ENCODE data around the gene MSI2.

The MSI2 gene

DNA sequence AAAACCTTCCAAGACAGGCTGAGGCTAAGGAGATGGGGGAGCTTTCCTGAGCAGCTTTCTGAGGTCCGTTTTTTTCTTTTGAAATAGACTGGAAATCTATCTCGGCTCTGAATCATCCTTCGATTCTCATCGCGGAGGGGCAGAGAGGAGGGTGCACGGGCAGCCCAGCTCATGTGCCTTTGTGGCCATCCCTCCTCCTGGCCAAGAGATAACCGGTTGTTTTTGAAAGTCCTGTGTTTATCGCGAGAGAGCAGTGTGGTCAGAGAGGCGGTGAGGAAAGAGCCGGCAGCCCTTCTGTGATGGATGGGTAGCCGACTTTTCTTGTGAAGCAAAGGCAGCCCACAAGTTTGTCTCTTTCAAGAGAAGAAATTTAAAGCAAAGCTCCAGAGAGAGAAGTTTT, 297.2 kb downstream of the MSI2 start:
- H4K20me1 ChIP-seq (ENCODE audit: control insufficient read depth, insufficient read depth, low read depth, low read length) = no peaks in the 10 kb centered on the region
- no peaks in the 10 kb centered on the region for H3K9me2 ChIP-seq (replicated peaks; ENCODE audit: control insufficient read depth, low read length)
- H3K27me3 ChIP-seq (ENCODE audit: control insufficient read depth, low read length) = no peaks in the 10 kb centered on the region
- no peaks in the 10 kb centered on the region for H3K9me3 ChIP-seq (ENCODE audit: control insufficient read depth, insufficient read depth, low read length)
- H3K4me3 ChIP-seq (ENCODE audit: low read length) = peak overlapping the region; percentile 88
- H3K4me2 ChIP-seq (ENCODE audit: low read length) = peak overlapping the region; percentile 93
- peaks cover 98% of the 10 kb centered on the region for H3K4me1 ChIP-seq (ENCODE audit: control insufficient read depth, low read length)
- TF ChIP-seq EZH2phosphoT487 (IDR thresholded peaks at IDR 0.05; ENCODE audit: borderline replicate concordance, low read length) = no peak
- TF ChIP-seq, protein P1, sequence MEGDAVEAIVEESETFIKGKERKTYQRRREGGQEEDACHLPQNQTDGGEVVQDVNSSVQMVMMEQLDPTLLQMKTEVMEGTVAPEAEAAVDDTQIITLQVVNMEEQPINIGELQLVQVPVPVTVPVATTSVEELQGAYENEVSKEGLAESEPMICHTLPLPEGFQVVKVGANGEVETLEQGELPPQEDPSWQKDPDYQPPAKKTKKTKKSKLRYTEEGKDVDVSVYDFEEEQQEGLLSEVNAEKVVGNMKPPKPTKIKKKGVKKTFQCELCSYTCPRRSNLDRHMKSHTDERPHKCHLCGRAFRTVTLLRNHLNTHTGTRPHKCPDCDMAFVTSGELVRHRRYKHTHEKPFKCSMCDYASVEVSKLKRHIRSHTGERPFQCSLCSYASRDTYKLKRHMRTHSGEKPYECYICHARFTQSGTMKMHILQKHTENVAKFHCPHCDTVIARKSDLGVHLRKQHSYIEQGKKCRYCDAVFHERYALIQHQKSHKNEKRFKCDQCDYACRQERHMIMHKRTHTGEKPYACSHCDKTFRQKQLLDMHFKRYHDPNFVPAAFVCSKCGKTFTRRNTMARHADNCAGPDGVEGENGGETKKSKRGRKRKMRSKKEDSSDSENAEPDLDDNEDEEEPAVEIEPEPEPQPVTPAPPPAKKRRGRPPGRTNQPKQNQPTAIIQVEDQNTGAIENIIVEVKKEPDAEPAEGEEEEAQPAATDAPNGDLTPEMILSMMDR (IDR thresholded peaks at IDR 0.05; ENCODE audit: low read depth, low read length, poor library complexity, severe bottlenecking) = no peak
- H3F3A ChIP-seq (ENCODE audit: control insufficient read depth, insufficient read depth) = peaks cover 30% of the 10 kb centered on the region
- H3K36me3 ChIP-seq (ENCODE audit: control insufficient read depth, low read length) = peaks cover 44% of the 10 kb centered on the region
- H3K79me2 ChIP-seq (ENCODE audit: control insufficient read depth, low read length) = peaks cover 78% of the 10 kb centered on the region
- H3K27ac ChIP-seq (ENCODE audit: low read depth, low read length) = peak overlapping the region; percentile 98

DNA sequence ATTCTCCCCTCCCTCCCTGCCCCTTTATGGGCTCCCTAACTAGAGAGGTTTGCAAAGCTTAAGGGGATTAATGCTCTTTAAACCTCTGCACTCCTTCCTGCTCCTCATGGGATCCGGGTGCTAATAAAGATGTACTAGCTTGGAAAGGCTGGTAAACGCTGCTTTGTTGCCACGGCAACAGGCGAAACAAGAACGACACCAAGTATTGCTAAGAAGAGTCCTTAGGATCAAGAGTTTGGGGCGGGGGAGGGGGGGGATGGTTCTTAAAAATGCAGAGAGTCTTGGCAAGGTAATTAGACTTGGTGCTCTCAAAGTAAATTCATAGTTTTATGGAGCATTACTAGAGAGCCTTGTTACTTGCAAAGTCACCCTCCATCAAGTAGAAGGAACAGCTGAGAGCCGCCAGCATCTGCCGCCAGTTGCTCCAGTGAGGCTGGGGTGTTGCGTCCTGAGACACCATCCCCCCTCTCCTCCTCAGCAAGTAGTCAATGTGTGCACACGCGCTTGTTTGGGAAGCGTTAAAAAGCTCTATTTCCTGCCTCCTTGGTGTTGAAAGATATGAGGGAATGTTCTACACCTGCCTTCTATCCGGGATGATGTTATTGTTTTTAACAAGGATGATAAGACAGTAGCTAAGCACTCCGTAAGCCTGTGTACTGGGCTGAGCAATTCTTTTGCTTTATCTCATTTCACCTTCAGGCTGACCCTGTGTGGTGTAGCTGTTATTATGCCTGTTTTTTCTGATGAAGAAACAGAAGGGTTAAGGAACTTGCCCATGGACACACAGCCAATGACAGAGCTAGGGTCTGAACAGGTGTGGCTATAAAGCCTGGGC, 297.9 kb downstream of the MSI2 start:
- H3F3A ChIP-seq (ENCODE audit: control insufficient read depth, insufficient read depth) = peaks cover 30% of the 10 kb centered on the region
- H4K20me1 ChIP-seq (ENCODE audit: control insufficient read depth, insufficient read depth, low read depth, low read length) = no peaks in the 10 kb centered on the region
- H3K9me3 ChIP-seq (ENCODE audit: control insufficient read depth, insufficient read depth, low read length) = no peaks in the 10 kb centered on the region
- peaks cover 81% of the 10 kb centered on the region for H3K79me2 ChIP-seq (ENCODE audit: control insufficient read depth, low read length)
- peak overlapping the region; percentile 98 for H3K27ac ChIP-seq (ENCODE audit: low read depth, low read length)
- H3K4me3 ChIP-seq (ENCODE audit: low read length) = peak overlapping the region; percentile 88
- peaks cover 98% of the 10 kb centered on the region for H3K4me1 ChIP-seq (ENCODE audit: control insufficient read depth, low read length)
- TF ChIP-seq, protein P1 (IDR thresholded peaks at IDR 0.05; ENCODE audit: low read depth, low read length, poor library complexity, severe bottlenecking) = no peak
- TF ChIP-seq EZH2phosphoT487 (IDR thresholded peaks at IDR 0.05; ENCODE audit: borderline replicate concordance, low read length) = no peak
- no peaks in the 10 kb centered on the region for H3K9me2 ChIP-seq (replicated peaks; ENCODE audit: control insufficient read depth, low read length)
- H3K36me3 ChIP-seq (ENCODE audit: control insufficient read depth, low read length) = peaks cover 47% of the 10 kb centered on the region
- no peaks in the 10 kb centered on the region for H3K27me3 ChIP-seq (ENCODE audit: control insufficient read depth, low read length)
- H3K4me2 ChIP-seq (ENCODE audit: low read length) = peak overlapping the region; percentile 93

DNA sequence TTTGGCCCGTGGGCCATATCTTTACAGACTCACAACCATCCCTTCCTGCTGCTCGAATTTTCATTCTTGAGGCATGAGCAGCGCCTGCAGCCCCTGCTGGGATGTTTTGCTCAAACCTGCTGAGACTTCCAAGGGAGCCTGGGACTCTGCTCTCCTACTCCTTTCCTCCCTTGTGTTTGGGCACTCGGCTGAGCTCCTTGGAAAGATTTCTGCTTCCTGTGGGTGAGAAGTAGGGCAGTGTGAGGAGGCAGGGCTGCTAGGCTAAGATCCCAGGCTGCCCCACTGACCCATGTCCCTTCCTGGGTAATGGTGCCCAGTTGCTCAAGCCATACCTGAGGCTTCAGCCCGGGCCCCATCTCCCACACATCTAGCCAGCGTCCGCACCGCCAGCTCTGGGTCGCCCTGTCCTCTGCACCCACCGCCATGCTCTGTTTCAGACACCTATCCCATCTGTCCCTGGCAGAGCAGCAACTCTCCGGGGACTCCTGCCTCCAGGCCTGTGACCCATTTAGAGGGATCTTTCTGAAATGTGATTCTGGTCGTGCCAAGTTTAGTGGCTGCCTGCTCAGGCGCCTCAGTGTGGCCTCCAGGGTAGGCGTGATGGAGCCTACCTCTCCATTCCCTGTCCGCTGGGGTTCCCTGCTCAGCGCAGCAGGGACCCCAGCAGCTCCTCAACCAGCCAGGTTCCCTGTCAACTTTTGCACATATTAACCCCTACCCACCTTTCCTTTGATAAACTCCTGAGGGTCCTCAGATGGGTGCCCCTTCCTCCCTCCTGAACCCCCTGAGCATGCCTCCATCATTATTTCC, 298.7 kb downstream of the MSI2 start:
- Histone ChIP-seq H3K9me2 (replicated peaks; ENCODE audit: control insufficient read depth, low read length) (no peaks in the 10 kb centered on the region), H3K27ac (ENCODE audit: low read depth, low read length) (peak overlapping the region; percentile 98), H4K20me1 (ENCODE audit: control insufficient read depth, insufficient read depth, low read depth, low read length) (no peaks in the 10 kb centered on the region), H3K79me2 (ENCODE audit: control insufficient read depth, low read length) (peaks cover 78% of the 10 kb centered on the region), H3K4me3 (ENCODE audit: low read length) (peak overlapping the region; percentile 88; the same call in 1 of the 2 replicates), H3K27me3 (ENCODE audit: control insufficient read depth, low read length) (no peaks in the 10 kb centered on the region), H3K9me3 (ENCODE audit: control insufficient read depth, insufficient read depth, low read length) (no peaks in the 10 kb centered on the region), H3F3A (ENCODE audit: control insufficient read depth, insufficient read depth) (peaks cover 30% of the 10 kb centered on the region), H3K36me3 (ENCODE audit: control insufficient read depth, low read length) (peaks cover 46% of the 10 kb centered on the region), H3K4me2 (ENCODE audit: low read length) (peak overlapping the region; percentile 95), H3K4me1 (ENCODE audit: control insufficient read depth, low read length) (peaks cover 98% of the 10 kb centered on the region)
- TF ChIP-seq, protein P1 (IDR thresholded peaks at IDR 0.05; ENCODE audit: low read depth, low read length, poor library complexity, severe bottlenecking) = no peak
- no peak for TF ChIP-seq EZH2phosphoT487 (IDR thresholded peaks at IDR 0.05; ENCODE audit: borderline replicate concordance, low read length)

All from DOHH2 (cell line).